Mononuclear cell (primary cell): ENCODE measurements around the gene C7orf33. TPM values are rescaled to one million over a fixed set of nuclear protein-coding genes. Genes with fewer than 3 reads are reported as not detected.
"Not testable (repeated sequence)": the region's sequence is repeated elsewhere in the genome, so short reads cannot be mapped to it uniquely, and the experiment has no call there.

ENCODE experiments used
- H3K27me3 ChIP-seq: 2 replicates; pipeline ENCODE4 v1.6.0; 2011; ENCODE audit warnings: low read length, control low read depth; ENCODE audit not compliant: insufficient read depth
- H3K4me1 ChIP-seq: 2 replicates; pipeline ENCODE4 v1.5.1; 2011; ENCODE audit warnings: mild to moderate bottlenecking, low read length, control low read depth; ENCODE audit not compliant: insufficient read depth
- H3K4me3 ChIP-seq: 2 replicates; pipeline ENCODE4 v1.5.1; 2011; ENCODE audit warnings: mild to moderate bottlenecking, low read length, moderate library complexity
- H3K9me3 ChIP-seq: 2 replicates; pipeline ENCODE4 v1.5.1; 2011; ENCODE audit warnings: low read depth, mild to moderate bottlenecking, control low read depth, low read length
- total RNA-seq: library from RNA; depleted of rRNA; stranded (reverse); fragments of >200 nt; gene quantifications from one replicate; pipeline ENCODE4 v1.2.3, GENCODE V29; 2012

C7orf33 gene
- total RNA-seq, 1 donor, result not detected

GRCh38 chr7:148596354-148596753, 5.8 kb downstream of the C7orf33 start:
- H3K9me3 ChIP-seq, H3K4me3 ChIP-seq, H3K4me1 ChIP-seq, H3K27me3 ChIP-seq: not testable (repeated sequence)

GRCh38 chr7:148598351-148598750, 7.8 kb downstream of the C7orf33 start:
- Histone ChIP-seq H3K9me3 (no peaks in the 10 kb centered on the region), H3K4me3 (no peak overlapping the region), H3K4me1 (no peaks in the 10 kb centered on the region), H3K27me3 (no peaks in the 10 kb centered on the region)

- Histone ChIP-seq H3K4me3 (no peak overlapping the region), H3K4me1 (no peaks in the 10 kb centered on the region), H3K27me3 (no peaks in the 10 kb centered on the region)
These were observed 14.8 kb downstream of the C7orf33 start for GRCh38 chr7:148605350-148605749.

GRCh38 chr7:148607151-148607661, 16.6 kb downstream of the C7orf33 start:
- no peaks in the 10 kb centered on the region for H3K4me1 ChIP-seq
- no peak overlapping the region for H3K4me3 ChIP-seq
- no peaks in the 10 kb centered on the region for H3K27me3 ChIP-seq
- peaks cover 9% of the 10 kb centered on the region for H3K9me3 ChIP-seq

More at GRCh38 chr7:148605350-148605749, 14.8 kb downstream of the C7orf33 start:
- peaks cover 9% of the 10 kb centered on the region for H3K9me3 ChIP-seq

GRCh38 chr7:148609045-148609725, 18.6 kb downstream of the C7orf33 start:
- H3K4me3 ChIP-seq, result no peak overlapping the region
- no peaks in the 10 kb centered on the region for H3K4me1 ChIP-seq
- H3K9me3 ChIP-seq, result peaks cover 9% of the 10 kb centered on the region
- no peaks in the 10 kb centered on the region for H3K27me3 ChIP-seq

GRCh38 chr7:148611692-148612091, 21.1 kb downstream of the C7orf33 start:
- H3K4me1 ChIP-seq, result peaks cover 8% of the 10 kb centered on the region
- H3K9me3 ChIP-seq, result no peaks in the 10 kb centered on the region
- H3K4me3 ChIP-seq, result no peak overlapping the region
- H3K27me3 ChIP-seq, result no peaks in the 10 kb centered on the region

- H3K9me3 ChIP-seq, result no peaks in the 10 kb centered on the region
- H3K4me3 ChIP-seq, result no peak overlapping the region
- H3K4me1 ChIP-seq, result peaks cover 10% of the 10 kb centered on the region
- H3K27me3 ChIP-seq, result no peaks in the 10 kb centered on the region
These were observed 24.6 kb downstream of the C7orf33 start for GRCh38 chr7:148615085-148615730.

- H3K4me3 ChIP-seq, result no peak overlapping the region
- peaks cover 7% of the 10 kb centered on the region for H3K27me3 ChIP-seq
- peaks cover 13% of the 10 kb centered on the region for H3K4me1 ChIP-seq
- H3K9me3 ChIP-seq, result no peaks in the 10 kb centered on the region
These were observed 30.3 kb downstream of the C7orf33 start for GRCh38 chr7:148620749-148621359.

- H3K27me3 ChIP-seq, result peaks cover 7% of the 10 kb centered on the region
- H3K4me1 ChIP-seq, result peaks cover 13% of the 10 kb centered on the region
- H3K9me3 ChIP-seq, result no peaks in the 10 kb centered on the region
- H3K4me3 ChIP-seq, result no peak overlapping the region
These were observed 31.0 kb downstream of the C7orf33 start for GRCh38 chr7:148621563-148621962.

- no peak overlapping the region for H3K4me3 ChIP-seq
- H3K4me1 ChIP-seq, result peaks cover 22% of the 10 kb centered on the region
- H3K9me3 ChIP-seq, result no peaks in the 10 kb centered on the region
- H3K27me3 ChIP-seq, result peaks cover 7% of the 10 kb centered on the region
These were observed 32.5 kb downstream of the C7orf33 start for GRCh38 chr7:148622887-148623585.

- H3K4me1 ChIP-seq, result peaks cover 29% of the 10 kb centered on the region
- peaks cover 7% of the 10 kb centered on the region for H3K27me3 ChIP-seq
- H3K4me3 ChIP-seq, result no peak overlapping the region
- no peaks in the 10 kb centered on the region for H3K9me3 ChIP-seq
These were observed 33.2 kb downstream of the C7orf33 start for GRCh38 chr7:148623586-148624282.

GRCh38 chr7:148624735-148625134, 34.2 kb downstream of the C7orf33 start:
- H3K27me3 ChIP-seq, result peaks cover 7% of the 10 kb centered on the region
- no peaks in the 10 kb centered on the region for H3K9me3 ChIP-seq
- H3K4me3 ChIP-seq, result no peak overlapping the region
- peaks cover 39% of the 10 kb centered on the region for H3K4me1 ChIP-seq

GRCh38 chr7:148625342-148625741, 34.8 kb downstream of the C7orf33 start:
- Histone ChIP-seq H3K4me3 (no peak overlapping the region), H3K4me1 (peaks cover 39% of the 10 kb centered on the region), H3K9me3 (no peaks in the 10 kb centered on the region), H3K27me3 (peaks cover 7% of the 10 kb centered on the region)

GRCh38 chr7:148626828-148627227, 36.3 kb downstream of the C7orf33 start:
- Histone ChIP-seq H3K9me3 (no peaks in the 10 kb centered on the region), H3K4me1 (peaks cover 32% of the 10 kb centered on the region)

More at GRCh38 chr7:148626828-148627227, 36.3 kb downstream of the C7orf33 start:
- Histone ChIP-seq H3K27me3 (peaks cover 4% of the 10 kb centered on the region), H3K4me3 (no peak overlapping the region)
